DND-41 (cell line): ENCODE data around the gene MAP3K10.

ENCODE experiments used
- CTCF ChIP-seq: IDR thresholded peaks from 2 replicates; pipeline ENCODE4 v1.5.1; 2012; ENCODE audit warnings: borderline replicate concordance, low read length, moderate library complexity, mild to moderate bottlenecking; ENCODE audit not compliant: poor library complexity, severe bottlenecking; ENCODE audit errors: extremely low read depth
- EZH2 ChIP-seq: IDR thresholded peaks from 3 replicates; pipeline ENCODE4 v1.6.1; 2012; ENCODE audit warnings: borderline replicate concordance, low read depth, mild to moderate bottlenecking, moderate library complexity, low read length, inconsistent platforms; ENCODE audit not compliant: severe bottlenecking

DNA sequence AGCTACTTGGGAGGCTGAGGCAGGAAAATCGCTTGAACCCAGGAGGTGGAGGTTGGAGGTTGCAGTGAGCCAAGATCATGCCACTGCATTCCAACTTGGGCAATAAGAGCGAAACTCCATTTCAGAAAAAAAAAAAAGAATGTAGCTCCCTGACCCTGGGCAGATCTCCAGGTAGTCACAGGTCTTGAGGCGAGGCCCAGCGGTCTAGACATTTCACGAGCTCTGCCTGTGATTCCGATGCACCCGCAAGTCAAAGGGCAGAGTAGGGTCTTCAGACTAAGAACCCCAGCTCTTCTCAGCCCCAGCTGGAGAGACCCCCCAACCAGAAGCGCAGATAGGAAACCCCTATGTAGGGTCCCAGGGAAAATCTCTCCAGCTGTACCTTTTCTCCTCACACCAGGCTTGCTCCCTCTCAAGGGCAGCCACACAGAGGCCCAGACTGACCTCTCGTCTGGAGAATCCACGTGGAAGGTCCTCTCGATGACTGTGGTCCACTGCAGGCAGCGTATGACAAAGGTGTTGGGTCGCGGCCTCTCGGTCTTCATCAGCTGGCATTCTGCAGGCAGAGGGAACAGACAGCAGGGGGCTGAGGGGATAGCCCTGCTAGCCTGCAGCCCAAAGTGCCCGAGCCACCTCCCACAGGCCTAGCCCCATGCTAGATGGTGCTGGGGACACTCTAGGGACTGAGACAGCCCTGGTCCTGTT is 63.6 kb downstream of the MAP3K10 start:
- TF ChIP-seq CTCF, result no peak
- no peak for TF ChIP-seq EZH2
